ENCODE results near the gene IRF9. TPM values are rescaled to one million over a fixed set of nuclear protein-coding genes. Genes with fewer than 3 reads are reported as not detected.

The IRF9 gene
- total and polyA plus RNA-seq, 2 of the 13 experiments (the other 11 are each of a cell fraction or from before 2014, with no cell fraction given): 14.9 to 49.7 TPM

- no peak for TF ChIP-seq DMTF1 (CRISPR knock-in tag; IDR thresholded peaks at IDR 0.05)
- peak; percentile 30; the same call in 1 of the 2 replicates for TF ChIP-seq CHCHD3 (CRISPR knock-in tag; IDR thresholded peaks at IDR 0.05)
- TF ChIP-seq ZNF691 (CRISPR knock-in tag; IDR thresholded peaks at IDR 0.05; ENCODE audit: borderline replicate concordance, low read depth): 0 out of 2 replicates have a peak, but pooled peaks have one; percentile 37
- no peak for TF ChIP-seq SMYD3 (CRISPR knock-in tag; IDR thresholded peaks at IDR 0.05)
- TF ChIP-seq ZNF275 (CRISPR knock-in tag; IDR thresholded peaks at IDR 0.05; ENCODE audit: borderline replicate concordance): no peak
- no peak; the same call in 1 of the 2 replicates for TF ChIP-seq CBX5 (CRISPR knock-in tag; IDR thresholded peaks at IDR 0.05; ENCODE audit: borderline replicate concordance)
- no peak for TF ChIP-seq THAP11 (CRISPR knock-in tag; IDR thresholded peaks at IDR 0.05)
- no peak for TF ChIP-seq SCMH1 (CRISPR knock-in tag; IDR thresholded peaks at IDR 0.05; ENCODE audit: borderline replicate concordance)
- no peak for TF ChIP-seq NFIC (IDR thresholded peaks at IDR 0.05; ENCODE audit: low read length)
- TF ChIP-seq CCDC6 (CRISPR knock-in tag; IDR thresholded peaks at IDR 0.05): no peak
- TF ChIP-seq NCOA5 (CRISPR knock-in tag; IDR thresholded peaks at IDR 0.05): peak; percentile 34; the same call in 1 of the 2 replicates
- TF ChIP-seq ZNF883 (CRISPR knock-in tag; IDR thresholded peaks at IDR 0.05; ENCODE audit: not compliant biosample characterization): peak; percentile 53
- no peak for TF ChIP-seq PAXIP1 (CRISPR knock-in tag; conservative IDR thresholded peaks at IDR 0.05)
- no peak for TF ChIP-seq KMT2B (CRISPR knock-in tag; IDR thresholded peaks at IDR 0.05)
- TF ChIP-seq ZKSCAN5 (CRISPR knock-in tag; IDR thresholded peaks at IDR 0.05): peak; percentile 85; the same call in 1 of the 2 replicates
- TF ChIP-seq HIC2 (CRISPR knock-in tag; IDR thresholded peaks at IDR 0.05; ENCODE audit: low read depth): peak; percentile 57; the same call in 1 of the 2 replicates
Observed at GRCh38 chr14:24115422-24116127, 45.5 kb upstream of the IRF9 start (continued).

Data from HepG2 (cell line).